Nucleus accumbens (tissue), 56 donors: ENCODE results near the gene TNFRSF1B.
A peak's percentile ranks its signal among the peaks of the same experiment; 100 is the strongest.

Experiments
- DNase-seq, 56 donors: peaks; one replicate each; lab custom pipeline; 2025; lab: John Stamatoyannopoulos, UW

Gene TNFRSF1B

DNA sequence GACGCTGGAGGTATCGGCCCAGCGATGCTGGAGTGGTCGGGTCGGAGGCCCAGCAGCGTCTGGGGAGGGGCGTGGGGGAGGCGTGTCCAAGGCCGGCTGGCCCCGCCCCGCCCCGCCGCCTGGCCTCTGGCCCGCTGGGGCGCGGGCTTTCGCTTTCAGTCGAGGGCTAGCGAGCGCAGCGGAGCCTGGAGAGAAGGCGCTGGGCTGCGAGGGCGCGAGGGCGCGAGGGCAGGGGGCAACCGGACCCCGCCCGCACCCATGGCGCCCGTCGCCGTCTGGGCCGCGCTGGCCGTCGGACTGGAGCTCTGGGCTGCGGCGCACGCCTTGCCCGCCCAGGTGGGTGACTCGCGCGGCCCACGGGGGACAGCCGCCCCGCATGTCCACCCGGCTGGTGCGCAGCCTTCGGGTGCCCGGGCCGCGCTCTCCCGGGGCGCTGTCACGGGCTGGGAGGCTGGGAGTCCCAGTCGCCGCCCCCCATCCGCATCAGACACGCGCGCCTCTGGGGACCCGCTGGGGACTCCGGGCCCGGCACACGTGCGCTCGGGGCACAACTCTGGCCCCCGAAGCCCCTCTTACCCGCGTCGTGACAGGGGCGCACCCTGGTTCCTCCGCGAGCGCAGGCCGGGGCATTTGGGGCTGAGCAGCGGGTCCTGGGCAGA, at the start of gene TNFRSF1B:
TNFRSF1B (plus strand) TSS at position 158 of the 659 bp plus-strand sequence; CDS start at position 259, 101 bp downstream.
- peak in 2 of 56 donors; percentile 38 to 59 for DNase-seq

DNA sequence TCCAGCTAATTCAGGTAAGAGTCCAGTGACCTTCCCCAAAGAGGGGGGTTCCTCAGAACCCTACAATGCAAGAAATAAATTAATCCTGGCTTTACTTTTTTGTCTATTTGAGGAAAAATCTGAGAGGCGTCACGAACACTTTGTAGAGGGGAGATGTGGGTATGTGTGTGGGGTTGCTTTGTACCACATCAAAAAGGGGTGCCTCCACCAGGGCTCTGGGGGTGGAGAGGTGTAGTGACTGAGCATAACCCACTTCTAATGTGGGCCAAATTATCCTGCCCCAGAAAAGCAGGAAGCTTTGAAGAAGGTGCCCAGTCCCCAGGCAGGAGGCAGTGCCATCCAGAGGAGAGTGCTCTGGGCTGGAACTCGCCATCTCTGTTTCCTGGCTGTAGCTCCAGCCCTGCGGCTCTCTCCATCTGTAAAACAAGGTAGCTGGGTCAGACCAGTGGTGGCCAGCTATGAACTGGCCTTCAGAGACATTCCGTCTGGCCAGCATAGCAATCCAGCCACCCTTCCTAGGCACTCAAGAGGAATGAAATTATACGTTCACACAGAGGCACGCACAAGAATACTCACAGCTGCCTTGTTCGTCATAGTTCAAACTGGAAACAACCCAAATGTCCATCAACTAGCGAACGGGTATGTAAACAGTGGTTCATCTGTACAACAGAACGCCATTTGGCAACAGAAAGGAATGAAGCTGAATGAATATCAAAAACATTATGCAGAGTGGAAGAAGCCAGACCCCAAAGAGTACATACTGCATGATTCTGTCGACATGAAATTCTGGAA, 45.4 kb upstream of the TNFRSF1B start:
- DNase-seq, result no peak

DNA sequence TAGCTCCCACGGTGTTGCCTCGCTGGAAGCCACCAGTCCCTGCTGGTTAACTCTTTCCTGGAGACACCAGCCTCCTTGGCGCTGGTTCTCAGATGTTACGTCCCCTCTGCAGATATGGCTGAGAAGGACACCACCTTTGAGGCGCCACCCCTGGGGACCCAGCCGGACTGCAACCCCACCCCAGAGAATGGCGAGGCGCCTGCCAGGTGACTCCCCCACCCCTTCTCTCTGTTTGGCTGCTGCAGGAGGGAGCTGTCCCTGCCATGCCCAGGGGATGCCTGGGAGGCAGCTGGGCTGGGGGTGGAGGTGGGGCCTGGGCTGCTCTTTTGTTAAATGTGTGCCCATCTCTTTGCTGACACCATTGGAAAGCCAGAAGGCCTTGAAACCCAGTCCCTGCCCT, 43.6 kb upstream of the TNFRSF1B start:
- no peak for DNase-seq

DNA sequence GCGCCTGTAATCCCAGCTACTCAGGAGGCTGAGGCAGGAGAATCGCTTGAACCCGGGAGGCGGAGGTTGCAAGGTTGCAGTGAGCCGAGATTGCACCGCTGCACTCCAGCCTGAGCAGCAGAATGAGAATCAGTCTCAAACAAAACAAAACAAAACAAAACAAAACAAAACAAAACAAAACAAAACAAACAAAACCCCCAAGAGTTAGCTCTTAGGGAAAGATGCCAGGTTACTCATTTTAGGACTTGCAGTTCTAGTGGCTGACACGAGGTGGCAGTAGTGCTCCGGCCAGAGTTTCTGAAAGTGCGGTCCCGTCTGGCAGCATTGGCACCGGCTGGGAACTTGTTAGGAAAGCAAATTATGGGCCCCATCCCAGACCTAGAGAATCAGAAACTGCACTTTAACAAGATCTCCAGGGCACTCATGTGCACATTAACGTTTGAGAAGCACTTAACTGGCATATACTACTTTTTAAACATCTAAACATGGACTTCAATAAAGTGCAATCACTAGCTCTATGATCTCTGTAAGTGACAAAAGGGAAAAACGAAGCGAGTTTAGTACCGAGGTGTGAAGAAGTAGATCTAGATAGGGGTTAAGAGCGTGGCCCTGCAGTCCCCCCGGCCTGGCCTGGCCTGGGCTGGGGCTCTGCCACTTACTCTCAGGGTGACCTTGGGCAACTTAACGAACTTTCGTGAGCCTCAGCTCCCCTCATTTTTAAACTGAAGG, 41.9 kb upstream of the TNFRSF1B start:
- peak in 46 of 56 donors; percentile 6 to 85 (median 38) for DNase-seq

- no peak for DNase-seq
Measured at GRCh38 chr1:12125422-12126355, 41.1 kb upstream of the TNFRSF1B start.

DNA sequence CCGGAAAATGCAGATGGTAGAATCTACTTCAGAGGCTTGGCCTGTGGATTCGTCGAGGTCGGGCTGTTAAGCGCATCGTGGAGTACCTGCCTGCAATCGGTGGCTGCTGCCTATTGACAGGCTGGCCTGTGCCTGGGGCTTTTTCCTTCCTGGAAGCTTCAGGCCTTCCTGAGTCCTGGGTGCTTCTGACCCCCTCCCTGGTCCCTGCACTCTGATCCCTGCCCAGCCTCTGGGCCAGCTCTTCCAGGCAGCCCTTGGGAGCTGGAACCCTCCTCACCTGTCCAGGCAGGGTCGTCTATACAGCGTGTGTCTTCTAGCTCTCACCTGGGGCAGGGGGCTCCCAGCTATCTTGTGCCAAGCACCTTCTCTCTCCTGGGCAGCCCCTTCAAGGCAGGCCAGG, 40.0 kb upstream of the TNFRSF1B start:
- no peak for DNase-seq

DNA sequence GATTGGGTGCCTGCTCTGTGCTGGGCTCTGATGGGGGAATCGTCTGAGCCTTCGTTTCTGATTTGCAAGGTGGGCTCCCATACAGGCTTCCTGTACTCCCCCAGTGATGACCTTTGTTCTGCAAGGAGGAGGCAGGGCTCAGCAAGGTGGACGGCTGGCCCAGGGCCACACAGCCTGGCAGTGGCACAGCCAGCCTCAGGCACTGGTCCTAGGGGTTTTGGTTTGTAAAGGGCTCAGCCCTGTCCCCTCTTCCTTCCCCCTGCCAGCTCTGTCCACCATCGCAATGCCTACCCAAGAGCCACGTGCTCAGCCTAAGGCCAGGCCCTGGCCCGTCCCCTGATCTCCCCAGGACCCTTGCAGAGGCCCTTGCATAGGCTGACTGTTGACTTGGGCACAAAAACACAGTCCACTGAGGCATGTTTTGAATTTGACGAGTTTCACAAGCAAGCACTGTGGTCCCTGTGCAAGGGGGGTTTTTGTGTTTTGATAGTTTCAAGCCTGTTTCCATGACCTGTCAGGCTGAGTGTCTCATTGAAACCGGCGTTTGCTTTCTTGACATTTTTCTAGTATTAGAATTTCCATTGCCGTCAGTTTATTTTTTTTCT, 39.5 kb upstream of the TNFRSF1B start:
- DNase-seq, result no peak

DNA sequence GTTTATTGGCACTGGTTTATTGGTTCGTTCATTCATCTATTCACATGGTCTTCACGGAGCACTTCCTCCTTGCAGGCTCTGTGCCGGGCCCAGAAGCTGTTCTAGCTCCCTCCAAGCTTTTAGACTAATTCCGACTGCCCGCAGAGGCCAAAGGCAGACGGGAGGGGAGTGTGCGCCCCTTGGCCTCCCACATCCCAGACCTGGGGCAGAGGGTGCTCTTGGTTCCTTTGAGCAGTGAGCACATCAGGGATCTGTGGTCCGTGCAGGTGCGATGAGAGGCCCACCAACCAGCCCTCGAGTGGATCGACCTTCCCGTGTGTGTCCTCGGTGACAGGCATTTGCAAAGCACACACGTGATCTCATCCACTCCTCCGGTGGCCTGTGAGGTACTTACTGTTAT, 38.7 kb upstream of the TNFRSF1B start:
- DNase-seq, result no peak

- DNase-seq, result no peak
Measured at GRCh38 chr1:12129624-12130023, 37.2 kb upstream of the TNFRSF1B start.

DNA sequence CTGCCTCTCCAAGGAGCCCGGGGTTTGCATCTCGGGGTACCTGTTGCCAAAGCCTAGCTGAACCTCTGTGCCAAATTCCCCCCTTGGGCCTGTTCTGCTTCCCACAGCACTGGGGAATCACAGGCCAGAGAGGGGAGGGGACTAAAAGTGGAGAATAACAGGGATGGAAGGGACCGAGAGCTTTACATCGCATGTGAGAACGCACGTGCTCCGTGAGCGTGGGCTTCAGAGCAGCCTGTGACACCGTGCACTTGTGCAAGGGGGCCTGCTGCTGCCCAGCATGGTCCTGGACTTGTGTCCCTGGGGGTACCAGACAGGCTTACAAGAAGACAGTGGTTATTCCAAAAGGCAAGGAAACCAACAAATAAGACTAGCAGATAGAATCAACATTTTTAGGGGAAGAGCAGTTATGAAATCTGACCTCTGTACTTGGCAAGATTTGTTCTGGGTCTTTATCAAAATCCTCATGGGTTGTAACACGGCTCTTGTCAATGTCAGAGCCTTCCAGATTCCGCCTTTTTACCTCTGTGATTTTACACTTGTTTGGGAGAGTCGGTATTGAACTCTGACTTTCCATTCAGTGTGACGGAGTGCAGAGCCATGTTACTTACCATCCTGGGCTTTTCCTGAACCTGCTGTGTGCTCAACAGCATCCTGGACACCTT, 36.2 kb upstream of the TNFRSF1B start:
- DNase-seq, result no peak

GRCh38 chr1:12132078-12132477, 34.7 kb upstream of the TNFRSF1B start:
- no peak for DNase-seq

DNA sequence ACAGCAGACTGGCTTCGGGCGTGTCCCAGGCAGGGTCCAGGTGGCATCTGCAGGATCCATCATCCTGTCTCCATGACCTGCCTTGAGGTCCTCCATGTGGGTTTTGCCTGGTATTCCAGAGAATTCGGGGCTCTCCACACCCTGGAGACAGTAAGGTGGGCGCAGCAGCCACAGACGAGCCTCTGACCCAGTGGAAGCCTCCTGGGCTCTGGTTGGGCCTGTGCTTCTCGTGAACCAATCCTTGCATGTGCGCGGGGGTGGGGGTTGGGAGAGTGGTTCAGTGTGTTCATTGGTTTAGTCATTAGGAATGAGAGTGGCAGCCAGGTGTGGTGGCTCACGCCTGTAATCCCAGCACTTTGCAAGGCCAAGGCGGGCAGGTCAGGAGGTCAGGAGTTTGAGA, 32.1 kb upstream of the TNFRSF1B start:
- DNase-seq, result no peak

GRCh38 chr1:12135612-12136011, 31.2 kb upstream of the TNFRSF1B start:
- DNase-seq, result no peak

DNA sequence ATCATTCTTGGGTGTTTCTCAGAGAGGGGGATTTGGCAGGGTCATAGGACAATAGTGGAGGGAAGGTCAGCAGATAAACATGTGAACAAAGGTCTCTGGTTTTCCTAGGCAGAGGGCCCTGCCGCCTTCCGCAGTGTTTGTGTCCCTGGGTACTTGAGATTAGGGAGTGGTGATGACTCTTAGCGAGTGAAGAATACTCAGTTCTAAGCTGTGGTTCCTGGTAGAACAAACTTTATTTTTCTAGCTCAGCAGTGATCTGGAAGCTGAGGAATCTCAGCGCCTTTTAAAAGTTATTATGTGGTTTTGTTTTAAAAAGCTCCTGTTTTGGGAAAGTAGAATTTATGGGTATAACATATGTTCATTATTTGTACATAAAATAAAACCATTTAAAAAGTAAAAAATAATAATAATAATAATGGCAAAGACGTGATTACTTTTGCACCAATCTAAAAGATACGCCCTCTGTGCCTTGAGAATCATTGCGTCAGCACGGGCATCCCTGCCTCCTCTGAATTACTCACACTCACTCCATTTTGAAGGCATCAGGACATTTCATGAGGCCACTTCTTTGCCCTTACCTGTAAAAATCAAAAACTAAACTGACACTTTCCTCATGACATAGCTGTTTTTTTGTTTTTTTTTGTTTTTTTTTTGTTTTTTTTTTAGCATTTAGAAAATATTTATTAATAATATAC, 29.7 kb upstream of the TNFRSF1B start:
- no peak for DNase-seq

DNA sequence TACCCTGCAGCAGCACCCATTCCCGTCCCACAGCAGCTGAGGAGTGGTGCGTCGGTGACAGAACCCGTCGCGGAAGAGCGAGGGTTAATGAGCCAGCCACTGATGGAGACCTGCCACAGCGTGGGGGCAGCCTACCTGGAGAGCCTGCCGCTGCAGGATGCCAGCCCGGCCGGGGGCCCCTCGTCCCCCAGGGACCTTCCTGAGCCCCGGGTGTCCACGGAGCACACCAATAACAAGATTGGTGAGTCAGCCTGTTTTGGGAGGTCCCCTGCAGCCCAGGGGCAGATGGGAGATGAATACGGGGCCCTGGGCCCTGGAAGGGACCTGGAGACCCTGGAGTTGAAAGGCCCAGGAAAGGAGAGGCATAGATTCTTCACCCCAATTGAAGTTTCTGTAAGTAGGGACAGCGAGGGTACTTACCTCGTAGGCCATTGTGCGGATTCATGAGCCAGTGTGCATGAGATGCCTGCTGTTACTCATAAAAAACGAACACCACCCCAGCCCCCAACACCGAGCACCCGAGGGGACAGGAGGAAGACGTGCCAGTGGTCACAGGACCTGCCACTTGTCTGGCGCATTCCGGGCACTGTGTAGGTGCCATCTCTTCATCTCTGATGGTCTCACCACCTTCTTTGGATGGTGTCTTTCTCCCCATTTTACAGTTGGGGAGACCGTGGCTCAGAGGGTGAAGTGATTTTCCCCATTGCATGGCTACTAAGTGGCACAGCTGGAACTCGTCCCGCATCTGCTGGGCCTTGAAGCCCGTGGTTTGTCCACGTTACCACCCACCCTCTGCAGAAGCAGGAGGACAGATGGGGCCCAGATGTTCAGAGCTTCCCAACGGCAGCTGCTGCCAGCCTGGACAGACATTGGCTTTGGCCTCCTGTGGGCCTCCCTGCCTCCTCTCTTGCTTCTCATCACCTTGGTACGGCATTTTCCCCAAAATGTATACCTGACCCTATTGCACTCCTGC, 28.3 kb upstream of the TNFRSF1B start:
- DNase-seq, result no peak

DNA sequence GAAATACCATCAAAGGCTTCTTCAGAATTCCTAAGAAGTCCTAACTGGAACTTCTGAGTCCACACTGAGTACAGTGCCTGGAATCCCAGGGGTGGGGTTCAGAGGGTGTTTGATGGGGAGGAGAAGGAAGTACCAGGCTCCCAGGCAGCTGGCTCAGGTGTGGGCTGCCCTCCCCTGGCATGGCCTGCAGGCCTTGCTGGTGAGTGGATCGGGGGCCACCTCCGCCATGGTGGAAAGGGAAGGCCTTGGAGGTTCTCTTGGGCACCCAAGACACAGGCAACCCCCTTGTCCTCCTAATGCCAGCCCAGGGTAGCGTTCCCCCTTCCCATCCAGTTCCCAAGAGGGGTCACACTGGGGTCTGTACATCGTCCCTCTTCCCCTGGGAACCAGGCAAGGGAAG, 26.8 kb upstream of the TNFRSF1B start:
- no peak for DNase-seq

GRCh38 chr1:12140515-12141162, 26.2 kb upstream of the TNFRSF1B start:
- no peak for DNase-seq
